Breast epithelium (tissue), 4 donors: ENCODE results near the gene HMSD. TPM values are rescaled to one million over a fixed set of nuclear protein-coding genes. Genes with fewer than 3 reads are reported as not detected.
A peak's percentile ranks its signal among the peaks of the same experiment; 100 is the strongest.

Experiments used
- DNase-seq, 2 donors: peaks; one replicate each; pipeline ENCODE4 v3.0.0-alpha.2; 2019; ENCODE audit warnings: low spot score in 2 of 2
- H3K27ac ChIP-seq, 2 donors: fragments of 200-600 bp; sonication (generic) in 1 of 2; one replicate each; pipeline ENCODE4 v1.5.1; 2016 to 2019; ENCODE audit warnings: mild to moderate bottlenecking in 1 of 2
- H3K27me3 ChIP-seq, 2 donors: fragments of 200-600 bp; sonication (generic) in 1 of 2; one replicate each; pipeline versions ENCODE4 v1.5.1 to v1.6.0; 2017 to 2019; ENCODE audit warnings: control low read depth in 1 of 2, mild to moderate bottlenecking in 1 of 2
- H3K36me3 ChIP-seq: fragments of 200-600 bp; one replicate; pipeline ENCODE4 v1.5.1; 2019
- H3K4me1 ChIP-seq, 2 donors: fragments of 200-600 bp; sonication (generic); one replicate each; pipeline ENCODE4 v1.5.1; 2016 to 2019; ENCODE audit warnings: control low read depth in 1 of 2
- H3K4me3 ChIP-seq, 3 donors: fragments of 200-600 bp; sonication (generic); 1 replicate in 2 of 3; 2 replicates in 1 of 3; pipeline ENCODE4 v1.5.1; 2016 to 2019; ENCODE audit warnings: mild to moderate bottlenecking in 3 of 3, moderate library complexity in 2 of 3
- H3K9me3 ChIP-seq, 2 donors: fragments of 200-600 bp; sonication (generic) in 1 of 2; one replicate each; pipeline ENCODE4 v1.5.1; 2016 to 2019; ENCODE audit warnings: control low read depth in 1 of 2
- POLR2A ChIP-seq: fragments of 450-650 bp; IDR thresholded peaks from one replicate; pipeline ENCODE4 v1.6.1; 2016; ENCODE audit warnings: antibody characterized with exemption, mild to moderate bottlenecking, moderate library complexity
- POLR2AphosphoS5 ChIP-seq, 3 donors: sonication (generic); formaldehyde crosslinking; IDR thresholded peaks; one replicate each; pipeline ENCODE4 v1.6.1; 2017; ENCODE audit warnings: antibody characterized with exemption in 3 of 3
- intact Hi-C: fragments of 100-400 bp; cut with DNase I; formaldehyde crosslinking; loops from one replicate; pipeline ENCODE4 v1.15.1; 2023; ENCODE audit warnings: low total_unique reads
- total RNA-seq, 3 donors: library from RNA; depleted of rRNA; stranded (reverse); fragments of >200 nt; gene quantifications; one replicate each; pipeline ENCODE4 v1.1.0, GENCODE V29; 2016
- TF ChIP-seq, protein P1 (sequence below), 3 donors: fragments of 450-650 bp; IDR thresholded peaks; one replicate each; pipeline ENCODE4 v1.5.1; 2016 to 2017; ENCODE audit warnings: antibody characterized with exemption in 3 of 3, mild to moderate bottlenecking in 3 of 3, moderate library complexity in 3 of 3

Gene HMSD
- total RNA-seq, 3 donors from 2014 or later: 0.29 TPM; not detected in 2

GRCh38 chr18:63977040-63977439, 27.9 kb downstream of the HMSD start:
- no peak overlapping the region for H3K4me3 ChIP-seq
- no peaks in the 10 kb centered on the region for H3K9me3 ChIP-seq
- no peaks in the 10 kb centered on the region for H3K36me3 ChIP-seq
- no peaks in the 10 kb centered on the region for H3K27me3 ChIP-seq
- no peak for DNase-seq
- no peak overlapping the region for H3K27ac ChIP-seq
- TF ChIP-seq, protein P1, sequence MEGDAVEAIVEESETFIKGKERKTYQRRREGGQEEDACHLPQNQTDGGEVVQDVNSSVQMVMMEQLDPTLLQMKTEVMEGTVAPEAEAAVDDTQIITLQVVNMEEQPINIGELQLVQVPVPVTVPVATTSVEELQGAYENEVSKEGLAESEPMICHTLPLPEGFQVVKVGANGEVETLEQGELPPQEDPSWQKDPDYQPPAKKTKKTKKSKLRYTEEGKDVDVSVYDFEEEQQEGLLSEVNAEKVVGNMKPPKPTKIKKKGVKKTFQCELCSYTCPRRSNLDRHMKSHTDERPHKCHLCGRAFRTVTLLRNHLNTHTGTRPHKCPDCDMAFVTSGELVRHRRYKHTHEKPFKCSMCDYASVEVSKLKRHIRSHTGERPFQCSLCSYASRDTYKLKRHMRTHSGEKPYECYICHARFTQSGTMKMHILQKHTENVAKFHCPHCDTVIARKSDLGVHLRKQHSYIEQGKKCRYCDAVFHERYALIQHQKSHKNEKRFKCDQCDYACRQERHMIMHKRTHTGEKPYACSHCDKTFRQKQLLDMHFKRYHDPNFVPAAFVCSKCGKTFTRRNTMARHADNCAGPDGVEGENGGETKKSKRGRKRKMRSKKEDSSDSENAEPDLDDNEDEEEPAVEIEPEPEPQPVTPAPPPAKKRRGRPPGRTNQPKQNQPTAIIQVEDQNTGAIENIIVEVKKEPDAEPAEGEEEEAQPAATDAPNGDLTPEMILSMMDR (IDR thresholded peaks at IDR 0.05): no peak
- TF ChIP-seq POLR2AphosphoS5 (IDR thresholded peaks at IDR 0.05): no peak
- TF ChIP-seq POLR2A: no peak
- intact Hi-C loops: no loop called here
- H3K4me1 ChIP-seq: no peaks in the 10 kb centered on the region

DNA sequence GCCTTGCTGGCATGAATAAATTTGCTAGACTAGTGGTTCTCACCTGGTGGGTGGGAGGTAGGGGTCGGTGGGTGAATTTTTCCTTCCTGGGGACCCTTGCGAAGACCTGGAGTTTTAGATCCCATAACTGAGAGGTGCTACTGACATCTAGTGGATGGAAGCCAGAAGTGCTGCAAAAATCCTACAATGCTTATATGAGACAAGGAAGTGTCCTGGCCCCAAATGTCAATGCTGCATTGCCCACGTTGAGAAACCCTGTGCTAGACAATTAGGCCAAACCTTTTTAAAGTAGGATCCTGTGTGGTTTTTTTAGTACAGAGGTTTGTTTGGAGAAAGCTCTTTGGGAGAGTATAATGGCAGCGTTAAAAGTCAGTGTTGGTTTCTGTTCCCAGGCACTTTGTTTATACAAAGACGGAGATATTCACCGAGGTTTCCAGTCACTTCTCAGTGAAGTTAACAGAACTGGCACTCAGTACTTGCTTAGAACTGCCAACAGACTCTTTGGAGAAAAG, 30.4 kb downstream of the HMSD start:
- H3K27me3 ChIP-seq: no peaks in the 10 kb centered on the region
- peak overlapping the region in 2 of 3 donors; percentile 12 to 49 for H3K4me3 ChIP-seq
- intact Hi-C loops: no loop called here
- TF ChIP-seq POLR2AphosphoS5 (IDR thresholded peaks at IDR 0.05) (no peak), POLR2A (no peak)
- TF ChIP-seq, protein P1 (IDR thresholded peaks at IDR 0.05): peak; percentile 6 to 70 (median 59)
- no peaks in the 10 kb centered on the region for H3K9me3 ChIP-seq
- no peaks in the 10 kb centered on the region for H3K36me3 ChIP-seq
- DNase-seq: peak in 1 of 2 donors; percentile 59
- peak overlapping the region; percentile 37 to 50 for H3K27ac ChIP-seq
- no peaks in the 10 kb centered on the region for H3K4me1 ChIP-seq

GRCh38 chr18:63980027-63980426, 30.9 kb downstream of the HMSD start:
- peak overlapping the region in 1 of 3 donors; percentile 49 for H3K4me3 ChIP-seq
- H3K4me1 ChIP-seq: no peaks in the 10 kb centered on the region
- H3K27ac ChIP-seq: peak overlapping the region; percentile 37 to 50
- no peak for DNase-seq
- intact Hi-C loops: no loop called here
- no peaks in the 10 kb centered on the region for H3K27me3 ChIP-seq
- TF ChIP-seq POLR2AphosphoS5 (IDR thresholded peaks at IDR 0.05) (no peak), POLR2A (no peak)
- TF ChIP-seq, protein P1 (IDR thresholded peaks at IDR 0.05): no peak
- no peaks in the 10 kb centered on the region for H3K36me3 ChIP-seq
- no peaks in the 10 kb centered on the region for H3K9me3 ChIP-seq

DNA sequence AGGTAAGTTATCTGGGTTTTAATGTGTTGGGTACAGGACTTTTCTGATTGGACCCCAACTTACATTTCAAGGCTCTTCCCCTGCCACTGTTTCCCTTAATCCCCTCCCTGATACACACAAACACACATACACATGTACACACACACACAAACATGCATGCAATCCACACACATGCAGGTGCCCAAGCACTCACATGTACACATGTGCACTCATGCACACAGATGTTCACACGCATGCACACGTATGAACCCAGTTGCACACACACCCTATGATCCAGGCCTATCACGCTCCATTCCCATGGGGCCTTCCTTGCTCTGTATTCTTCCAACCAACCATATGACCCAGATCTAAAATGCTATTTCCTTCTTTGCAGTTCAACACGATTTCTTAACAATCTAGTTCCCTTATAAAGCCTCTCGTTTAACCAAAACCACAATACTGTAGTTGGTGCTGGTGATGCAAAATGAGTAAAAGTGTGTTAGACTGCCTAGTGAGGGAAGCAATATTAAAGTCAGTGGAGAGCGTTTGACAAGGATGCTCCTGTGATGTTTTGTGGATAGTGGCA, 31.9 kb downstream of the HMSD start:
- no peak for DNase-seq
- H3K9me3 ChIP-seq: no peaks in the 10 kb centered on the region
- no peaks in the 10 kb centered on the region for H3K27me3 ChIP-seq
- no peak overlapping the region for H3K4me3 ChIP-seq
- no peaks in the 10 kb centered on the region for H3K36me3 ChIP-seq
- intact Hi-C loops: no loop called here
- no peak overlapping the region for H3K27ac ChIP-seq
- TF ChIP-seq POLR2AphosphoS5 (IDR thresholded peaks at IDR 0.05): no peak
- TF ChIP-seq POLR2A: no peak
- TF ChIP-seq, protein P1 (IDR thresholded peaks at IDR 0.05): no peak
- no peaks in the 10 kb centered on the region for H3K4me1 ChIP-seq

DNA sequence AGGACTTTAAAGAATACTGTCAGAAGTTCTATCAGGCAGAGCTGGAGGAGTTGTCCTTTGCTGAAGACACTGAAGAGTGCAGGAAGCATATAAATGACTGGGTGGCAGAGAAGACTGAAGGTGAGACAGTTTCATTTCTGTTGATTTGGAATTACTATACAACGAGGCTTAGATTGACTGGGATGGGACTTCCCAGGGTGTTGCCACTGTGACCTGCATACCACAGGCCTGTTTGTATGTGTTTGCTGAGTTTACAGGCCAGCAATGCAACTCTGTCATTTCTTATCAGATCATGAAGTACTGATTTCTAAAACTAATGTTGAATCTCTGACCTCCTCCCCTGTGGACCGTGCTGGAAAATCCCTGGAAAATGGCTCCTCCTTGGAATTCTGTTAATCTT, 32.6 kb downstream of the HMSD start:
- H3K27ac ChIP-seq: no peak overlapping the region
- no peaks in the 10 kb centered on the region for H3K4me1 ChIP-seq
- intact Hi-C loops: no loop called here
- H3K9me3 ChIP-seq: no peaks in the 10 kb centered on the region
- no peak for DNase-seq
- no peaks in the 10 kb centered on the region for H3K27me3 ChIP-seq
- H3K4me3 ChIP-seq: no peak overlapping the region
- TF ChIP-seq POLR2A (no peak), POLR2AphosphoS5 (IDR thresholded peaks at IDR 0.05) (no peak)
- TF ChIP-seq, protein P1 (IDR thresholded peaks at IDR 0.05): no peak
- H3K36me3 ChIP-seq: no peaks in the 10 kb centered on the region
